GM19324 (cell line): ENCODE results near the gene ARHGAP1.

Experiments used
- ATAC-seq: cut with Tn5 transposase; IDR thresholded peaks from one replicate; pipeline ENCODE4 v1.9.1; 2021; ENCODE audit warnings: mild to moderate bottlenecking, moderate library complexity; ENCODE audit not compliant: unreplicated experiment, low FRiP score

Gene ARHGAP1

DNA sequence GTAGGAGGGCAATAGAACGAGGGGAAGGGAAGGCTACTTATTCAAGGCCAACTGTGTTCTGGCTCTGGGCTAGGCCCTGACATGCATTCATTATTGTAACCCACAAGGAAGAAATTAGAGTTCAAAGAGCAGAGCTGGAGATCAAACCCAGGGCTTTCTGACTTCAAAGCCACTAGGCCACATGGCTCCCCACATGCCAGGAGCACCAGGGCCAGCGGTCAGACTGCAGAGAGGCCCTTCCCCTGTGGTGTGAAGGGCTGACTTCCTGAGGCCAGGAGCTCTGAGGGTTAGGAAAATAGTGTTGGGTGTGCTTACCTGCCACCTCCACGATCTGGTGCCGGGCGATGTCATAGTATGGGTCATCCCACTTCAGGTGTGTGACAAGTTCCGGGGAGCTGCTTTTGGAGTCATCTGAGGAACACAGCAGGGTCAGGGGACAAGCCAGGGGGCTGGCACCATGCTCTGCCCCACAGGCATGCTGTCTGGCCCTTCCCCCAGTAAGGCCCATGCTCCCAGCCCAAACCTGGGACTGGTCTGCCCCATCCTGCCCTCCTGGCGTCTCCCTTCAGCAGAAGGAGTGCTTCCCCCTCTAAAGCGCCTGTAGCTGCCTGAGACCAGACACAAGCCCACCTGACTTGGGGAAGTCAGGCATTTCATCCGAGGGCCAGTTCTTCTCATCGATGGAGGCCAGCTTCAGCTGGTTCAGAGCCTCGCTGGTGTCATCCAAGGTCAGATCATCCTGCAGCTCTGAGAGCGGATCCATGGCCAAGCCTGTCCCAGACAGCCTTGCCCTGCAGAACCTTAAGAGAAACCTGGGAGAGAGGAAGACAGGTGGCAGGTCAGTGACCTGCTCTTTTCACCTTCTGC, 4.8 kb downstream of the ARHGAP1 start:
- ATAC-seq: no peak

- ATAC-seq: no peak
Measured at GRCh38 chr11:46694607-46695006, 5.8 kb downstream of the ARHGAP1 start.

DNA sequence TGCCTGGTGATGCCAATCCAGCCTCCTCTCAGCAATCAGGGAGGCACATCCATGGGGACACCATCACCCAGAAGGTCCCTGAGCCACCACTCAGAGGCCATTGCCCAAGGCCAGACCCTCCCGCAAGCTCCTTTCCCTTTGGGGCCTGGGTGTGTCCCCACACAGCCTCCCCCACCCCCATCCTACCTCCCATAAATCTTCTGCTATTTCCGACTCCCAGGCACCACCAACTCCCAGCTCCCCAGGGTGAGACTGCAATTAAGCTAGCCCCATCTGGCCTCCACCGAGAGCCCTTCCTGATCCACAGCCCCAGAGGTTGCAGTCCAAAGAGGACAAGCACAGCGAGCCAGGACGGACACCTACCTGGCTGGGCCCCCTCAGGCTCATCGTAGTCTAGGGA, 6.3 kb downstream of the ARHGAP1 start:
- no peak for ATAC-seq

DNA sequence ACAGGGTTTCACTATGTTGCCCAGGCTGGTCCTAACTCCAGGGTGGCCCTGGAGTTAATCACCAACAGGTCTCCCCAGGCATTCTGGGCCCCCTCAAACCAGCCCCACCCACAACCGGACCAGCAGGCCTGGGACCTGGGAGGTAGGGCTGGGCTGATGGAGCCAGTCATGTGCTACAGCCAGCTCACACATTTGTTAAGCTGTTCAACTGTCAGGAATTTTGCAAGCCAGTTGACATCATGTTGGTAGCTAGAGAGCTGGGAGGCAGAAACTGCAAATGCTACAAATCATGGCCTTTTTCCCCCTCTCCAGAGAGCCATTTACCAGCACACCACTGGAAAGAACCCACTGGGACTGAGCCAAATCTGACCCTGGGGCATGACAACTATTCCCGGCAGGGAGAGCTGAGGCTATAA, 6.8 kb downstream of the ARHGAP1 start:
- no peak for ATAC-seq

GRCh38 chr11:46692450-46692849, 8.0 kb downstream of the ARHGAP1 start:
- ATAC-seq: no peak

DNA sequence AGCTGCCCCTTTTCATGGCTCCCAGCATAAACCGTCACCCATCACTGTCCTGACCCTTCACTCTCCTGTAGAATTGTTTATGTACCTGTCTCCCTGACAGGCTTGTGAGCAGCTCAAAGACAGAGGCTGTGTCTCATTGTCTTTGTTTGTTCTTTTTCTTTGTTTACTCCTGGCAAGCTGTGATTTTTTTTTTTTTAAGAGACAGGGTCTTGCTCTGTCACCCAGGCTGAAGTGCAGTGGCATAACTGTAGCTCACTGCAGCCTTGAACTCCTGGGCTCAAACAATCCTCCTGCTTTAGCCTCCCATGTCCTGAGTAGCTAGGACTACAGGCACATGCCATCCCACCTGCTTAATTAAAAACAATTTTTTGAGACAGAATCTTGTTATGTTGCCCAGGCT, 9.7 kb downstream of the ARHGAP1 start:
- ATAC-seq: no peak

- ATAC-seq: no peak
Measured at GRCh38 chr11:46686886-46687795, 13.3 kb downstream of the ARHGAP1 start.

- ATAC-seq: no peak
Measured at GRCh38 chr11:46684367-46684766, 16.1 kb downstream of the ARHGAP1 start.

DNA sequence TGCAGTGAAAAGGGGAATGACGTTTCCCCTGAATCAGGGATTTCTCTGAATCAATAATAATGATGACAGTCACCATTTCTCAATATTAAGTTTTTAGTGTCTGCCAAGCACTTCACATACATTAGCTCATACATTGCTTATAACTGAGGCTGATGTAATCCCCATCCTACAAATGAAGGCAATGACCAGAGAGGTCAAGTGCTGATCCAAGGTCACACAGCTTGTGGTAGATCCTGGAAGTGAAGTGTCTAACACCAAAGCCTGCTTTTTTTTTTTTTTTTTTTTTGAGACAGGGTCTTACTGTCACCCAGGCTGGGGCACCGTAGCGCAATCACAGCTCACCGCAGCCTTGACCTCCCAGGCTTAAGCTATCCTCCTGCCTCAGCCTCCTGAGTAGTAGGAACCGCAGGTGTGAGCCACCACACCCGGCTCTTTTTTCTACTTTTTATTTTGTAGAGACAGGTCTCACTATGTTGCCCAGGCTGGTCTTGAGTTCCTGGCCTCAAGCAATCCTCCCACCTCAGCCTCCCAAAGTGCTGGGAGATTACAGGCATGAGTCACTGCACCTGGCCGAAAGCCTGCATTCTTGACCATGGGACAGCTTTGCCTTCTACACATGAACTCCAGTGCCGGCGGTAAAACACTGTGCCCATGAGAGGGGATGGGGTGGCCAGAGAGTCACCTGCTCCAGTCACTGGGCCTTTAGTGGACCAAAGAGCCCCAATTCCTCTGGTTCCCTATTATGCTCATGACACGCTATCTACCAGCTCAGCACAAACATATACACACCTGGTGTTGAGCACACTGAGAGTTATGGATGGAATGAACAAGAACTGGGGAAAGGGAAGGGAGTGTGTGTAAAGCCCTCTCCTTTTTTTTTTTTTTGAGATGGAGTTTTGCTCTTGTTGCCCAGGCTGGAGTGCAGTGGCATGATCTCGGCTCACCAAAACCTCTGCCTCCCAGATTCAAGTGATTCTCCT, 17.4 kb downstream of the ARHGAP1 start:
- no peak for ATAC-seq

DNA sequence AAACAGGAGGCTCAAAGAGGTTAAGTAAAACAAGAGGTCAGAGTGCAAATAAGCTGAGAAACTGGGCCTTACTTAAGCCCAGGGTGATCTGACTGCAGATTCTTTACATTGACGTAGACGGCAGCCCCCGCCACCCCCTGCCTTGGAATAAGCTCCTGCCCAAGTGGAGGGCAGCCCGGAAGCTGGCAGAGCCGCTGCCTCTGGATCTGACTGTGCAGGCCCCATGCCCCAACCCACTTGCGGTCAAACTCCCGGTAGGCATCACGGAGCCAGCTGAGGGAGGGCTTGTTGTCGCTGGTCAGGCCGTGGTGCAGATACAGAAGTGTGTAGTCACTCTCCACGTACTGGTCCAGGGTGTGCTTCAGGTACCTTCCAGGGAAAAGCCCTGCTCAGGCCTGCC, 18.6 kb downstream of the ARHGAP1 start:
- no peak for ATAC-seq

GRCh38 chr11:46680815-46681214, 19.6 kb downstream of the ARHGAP1 start:
- ATAC-seq: no peak

- no peak for ATAC-seq
Measured at GRCh38 chr11:46680164-46680760, 20.2 kb downstream of the ARHGAP1 start.

DNA sequence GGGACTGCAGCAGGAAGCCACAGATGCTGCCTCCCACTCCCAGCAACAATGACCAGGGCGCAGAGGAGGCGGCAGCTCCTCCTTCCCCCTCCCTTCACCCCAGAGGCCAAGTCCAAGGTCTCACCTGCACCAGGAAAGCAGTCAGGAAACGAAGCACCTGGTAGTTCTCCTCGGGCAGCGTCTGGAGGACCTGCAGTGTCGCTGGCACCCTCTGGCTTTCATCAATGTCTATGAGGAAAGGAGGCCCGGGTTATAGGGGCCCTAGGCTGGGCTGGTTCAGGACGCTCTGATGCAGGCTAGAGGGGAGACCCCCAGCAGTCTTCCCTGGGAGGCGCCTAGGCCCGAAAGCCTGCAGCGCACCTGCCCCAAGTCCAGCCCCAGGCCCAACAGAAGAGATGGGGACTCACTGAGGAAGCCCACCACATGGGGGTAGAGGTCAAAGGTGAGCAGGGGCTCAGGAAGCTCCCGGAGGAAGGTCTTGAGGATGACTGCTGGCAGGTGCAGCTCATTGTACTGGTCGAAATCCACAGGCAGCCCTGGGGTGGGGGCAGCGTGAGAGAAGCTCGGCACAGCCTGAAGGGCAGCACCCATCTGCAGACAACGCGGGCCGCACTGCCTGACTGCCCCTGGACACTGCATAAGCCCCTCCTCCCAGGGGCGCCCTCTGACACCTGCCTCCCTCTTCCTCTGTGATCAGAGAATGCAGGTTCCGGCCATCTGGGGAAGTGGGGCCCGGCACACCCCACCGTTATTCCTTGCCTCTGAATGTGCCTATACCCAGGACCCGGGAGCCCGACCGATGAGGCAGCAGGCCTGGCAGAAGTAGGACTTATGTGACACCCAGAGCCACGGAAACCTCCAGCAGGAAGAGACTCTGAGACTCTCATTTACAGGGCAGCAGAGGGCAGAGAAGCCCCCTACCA, 20.9 kb downstream of the ARHGAP1 start:
- no peak for ATAC-seq

GRCh38 chr11:46678741-46679130, 21.7 kb downstream of the ARHGAP1 start:
- no peak for ATAC-seq

GRCh38 chr11:46677991-46678740, 22.3 kb downstream of the ARHGAP1 start:
- no peak for ATAC-seq

- no peak for ATAC-seq
Measured at GRCh38 chr11:46677169-46677568, 23.2 kb downstream of the ARHGAP1 start.

GRCh38 chr11:46676436-46677158, 23.8 kb downstream of the ARHGAP1 start:
- no peak for ATAC-seq

GRCh38 chr11:46675949-46676348, 24.5 kb downstream of the ARHGAP1 start:
- ATAC-seq: no peak
